ACC112 (cell line): Measurements from ENCODE around the gene ADGRB2.

ENCODE experiments used
- H2AFZ ChIP-seq: fragments of 200-600 bp; sonication (generic); one replicate; pipeline ENCODE4 v1.6.0; 2017; ENCODE audit warnings: antibody characterized with exemption, low read length; ENCODE audit not compliant: unreplicated experiment
- H3K27ac ChIP-seq: fragments of 200-600 bp; sonication (generic); 2 replicates; pipeline ENCODE4 v1.5.1; 2014; ENCODE audit warnings: low read depth, mild to moderate bottlenecking, antibody characterized with exemption, low read length, moderate library complexity
- H3K27me3 ChIP-seq: fragments of 200-600 bp; sonication (generic); 2 replicates; pipeline ENCODE4 v1.6.1; 2014; ENCODE audit warnings: mild to moderate bottlenecking, antibody characterized with exemption, low read length, moderate library complexity, mixed read lengths; ENCODE audit not compliant: insufficient read depth
- H3K36me3 ChIP-seq: fragments of 200-600 bp; sonication (generic); 2 replicates; pipeline ENCODE4 v1.6.1; 2016; ENCODE audit warnings: mild to moderate bottlenecking, antibody characterized with exemption, low read length, moderate library complexity, mixed read lengths; ENCODE audit not compliant: insufficient read depth
- H3K4me1 ChIP-seq: fragments of 200-600 bp; sonication (generic); one replicate; pipeline ENCODE4 v1.6.1; 2016; ENCODE audit warnings: low read length, mixed read lengths; ENCODE audit not compliant: insufficient read depth, unreplicated experiment, control insufficient read depth
- H3K4me3 ChIP-seq: fragments of 200-600 bp; sonication (generic); 2 replicates; pipeline ENCODE4 v1.5.1; 2014; ENCODE audit warnings: mild to moderate bottlenecking, low read depth, low read length
- H3K79me2 ChIP-seq: fragments of 200-600 bp; sonication (generic); one replicate; pipeline ENCODE4 v1.6.0; 2016; ENCODE audit warnings: low read length; ENCODE audit not compliant: control insufficient read depth, unreplicated experiment, insufficient read depth

Gene ADGRB2

GRCh38 chr1:31763671-31764311 lies 349 bp downstream of the ADGRB2 start:
- Histone ChIP-seq H3K4me3 (peak overlapping the region; percentile 81), H3K36me3 (no peaks in the 10 kb centered on the region), H2AFZ (peak overlapping the region; percentile 61), H3K27ac (no peak overlapping the region), H3K79me2 (no peaks in the 10 kb centered on the region), H3K4me1 (peaks cover 36% of the 10 kb centered on the region), H3K27me3 (no peaks in the 10 kb centered on the region)

- Histone ChIP-seq H3K27me3 (no peaks in the 10 kb centered on the region), H3K4me3 (peak overlapping the region; percentile 81), H3K36me3 (no peaks in the 10 kb centered on the region), H2AFZ (peak overlapping the region; percentile 61), H3K79me2 (no peaks in the 10 kb centered on the region), H3K4me1 (peaks cover 36% of the 10 kb centered on the region), H3K27ac (no peak overlapping the region)
Observed at GRCh38 chr1:31762726-31763670, 1.1 kb downstream of the ADGRB2 start.

GRCh38 chr1:31762323-31762722 lies 1.8 kb downstream of the ADGRB2 start:
- no peaks in the 10 kb centered on the region for H3K79me2 ChIP-seq
- H3K36me3 ChIP-seq = no peaks in the 10 kb centered on the region
- H3K4me3 ChIP-seq = peak overlapping the region; percentile 81
- no peaks in the 10 kb centered on the region for H3K27me3 ChIP-seq
- H3K27ac ChIP-seq = no peak overlapping the region
- H2AFZ ChIP-seq = no peak overlapping the region
- peaks cover 36% of the 10 kb centered on the region for H3K4me1 ChIP-seq

GRCh38 chr1:31761883-31762282 lies 2.3 kb downstream of the ADGRB2 start:
- Histone ChIP-seq H3K79me2 (no peaks in the 10 kb centered on the region), H3K27me3 (no peaks in the 10 kb centered on the region), H2AFZ (no peak overlapping the region), H3K36me3 (no peaks in the 10 kb centered on the region), H3K4me1 (peaks cover 36% of the 10 kb centered on the region), H3K4me3 (peak overlapping the region; percentile 73; the same call in 1 of the 2 replicates), H3K27ac (no peak overlapping the region; the same call in 1 of the 2 replicates)

GRCh38 chr1:31760471-31761470 lies 3.4 kb downstream of the ADGRB2 start:
- Histone ChIP-seq H3K4me1 (peaks cover 36% of the 10 kb centered on the region), H3K79me2 (no peaks in the 10 kb centered on the region), H3K27ac (peak overlapping the region; percentile 46; the same call in 1 of the 2 replicates), H3K36me3 (no peaks in the 10 kb centered on the region), H3K27me3 (no peaks in the 10 kb centered on the region), H2AFZ (peak overlapping the region; percentile 80), H3K4me3 (peak overlapping the region; percentile 73)

- Histone ChIP-seq H3K27me3 (no peaks in the 10 kb centered on the region), H3K4me1 (peaks cover 31% of the 10 kb centered on the region), H3K27ac (peak overlapping the region; percentile 19; the same call in 1 of the 2 replicates), H3K79me2 (no peaks in the 10 kb centered on the region), H3K4me3 (no peak overlapping the region), H3K36me3 (no peaks in the 10 kb centered on the region), H2AFZ (no peak overlapping the region)
Observed at GRCh38 chr1:31759298-31760023, 4.7 kb downstream of the ADGRB2 start.

GRCh38 chr1:31758823-31759222 lies 5.3 kb downstream of the ADGRB2 start:
- H3K4me3 ChIP-seq = no peak overlapping the region
- H3K27me3 ChIP-seq = no peaks in the 10 kb centered on the region
- H3K27ac ChIP-seq = no peak overlapping the region
- no peaks in the 10 kb centered on the region for H3K36me3 ChIP-seq
- no peak overlapping the region for H2AFZ ChIP-seq
- H3K4me1 ChIP-seq = peaks cover 34% of the 10 kb centered on the region
- H3K79me2 ChIP-seq = no peaks in the 10 kb centered on the region

- Histone ChIP-seq H3K27me3 (no peaks in the 10 kb centered on the region), H3K4me1 (peaks cover 39% of the 10 kb centered on the region), H3K36me3 (no peaks in the 10 kb centered on the region), H3K4me3 (no peak overlapping the region), H3K27ac (no peak overlapping the region), H3K79me2 (no peaks in the 10 kb centered on the region), H2AFZ (no peak overlapping the region)
Observed at GRCh38 chr1:31757989-31758388, 6.2 kb downstream of the ADGRB2 start.

- no peak overlapping the region for H3K27ac ChIP-seq
- no peaks in the 10 kb centered on the region for H3K27me3 ChIP-seq
- no peak overlapping the region for H2AFZ ChIP-seq
- H3K36me3 ChIP-seq = no peaks in the 10 kb centered on the region
- H3K79me2 ChIP-seq = no peaks in the 10 kb centered on the region
- no peak overlapping the region for H3K4me3 ChIP-seq
- peaks cover 37% of the 10 kb centered on the region for H3K4me1 ChIP-seq
Observed at GRCh38 chr1:31757204-31757679, 6.9 kb downstream of the ADGRB2 start.
